SK-N-SH treated with all-trans-retinoic acid at 6 μM for 48 hours (cell line): ENCODE results near the gene TGFBRAP1.

ENCODE experiments used
- ATAC-seq: fragments of 200-7000 bp; cut with Tn5 transposase; 3 replicates; pipeline ENCODE4 v1.9.1; 2020; ENCODE audit warnings: mild to moderate bottlenecking, moderate library complexity
- ARNTL ChIP-seq: fragments of 450-650 bp; formaldehyde crosslinking; IDR thresholded peaks from 2 replicates; pipeline ENCODE4 v1.5.0; 2020; ENCODE audit warnings: low read depth, mild to moderate bottlenecking, moderate library complexity, borderline replicate concordance
- BACH2 ChIP-seq: fragments of 250-450 bp; sonication (Bioruptor Pico); IDR thresholded peaks from 2 replicates; pipeline ENCODE4 v1.9.0; 2021; ENCODE audit warnings: mild to moderate bottlenecking, borderline replicate concordance
- CREB5 ChIP-seq: fragments of 250-450 bp; sonication (Bioruptor Pico); IDR thresholded peaks from 2 replicates; pipeline ENCODE4 v1.5.1; 2020; ENCODE audit warnings: low read depth, mild to moderate bottlenecking, moderate library complexity
- CSDC2 ChIP-seq: fragments of 250-450 bp; sonication (Bioruptor Pico); IDR thresholded peaks from 2 replicates; pipeline ENCODE4 v1.5.0; 2020; ENCODE audit warnings: mild to moderate bottlenecking, moderate library complexity
- CSRNP3 ChIP-seq: fragments of 250-450 bp; sonication (Bioruptor Pico); IDR thresholded peaks from 2 replicates; pipeline ENCODE4 v1.5.1; 2021; ENCODE audit warnings: mild to moderate bottlenecking, moderate library complexity
- ESRRG ChIP-seq: fragments of 250-450 bp; sonication (Bioruptor Pico); IDR thresholded peaks from 2 replicates; pipeline ENCODE4 v1.6.1; 2021; ENCODE audit warnings: mild to moderate bottlenecking
- GLIS3 ChIP-seq: fragments of 250-450 bp; sonication (Bioruptor Pico); IDR thresholded peaks from 2 replicates; pipeline ENCODE4 v1.5.0; 2020; ENCODE audit warnings: mild to moderate bottlenecking, moderate library complexity
- OSR1 ChIP-seq: fragments of 250-450 bp; sonication (Bioruptor Pico); IDR thresholded peaks from 2 replicates; pipeline ENCODE4 v1.8.0; 2022; ENCODE audit warnings: moderate library complexity, mild to moderate bottlenecking, inconsistent platforms
- PATZ1 ChIP-seq: fragments of 250-450 bp; sonication (Bioruptor Pico); IDR thresholded peaks from 2 replicates; pipeline ENCODE4 v1.8.0; 2020; ENCODE audit warnings: mild to moderate bottlenecking, moderate library complexity, borderline replicate concordance
- POU6F1 ChIP-seq: fragments of 250-450 bp; sonication (Bioruptor Pico); IDR thresholded peaks from 2 replicates; pipeline ENCODE4 v1.8.0; 2021; ENCODE audit warnings: low read depth, mild to moderate bottlenecking, moderate library complexity, borderline replicate concordance
- PPARA ChIP-seq: fragments of 250-450 bp; sonication (Bioruptor Pico); IDR thresholded peaks from 2 replicates; pipeline ENCODE4 v1.5.0; 2020; ENCODE audit warnings: mild to moderate bottlenecking, borderline replicate concordance
- RARB ChIP-seq: fragments of 250-450 bp; sonication (Bioruptor Pico); IDR thresholded peaks from 2 replicates; pipeline ENCODE4 v1.8.0; 2021; ENCODE audit warnings: mild to moderate bottlenecking, moderate library complexity
- SNAI2 ChIP-seq: fragments of 250-450 bp; sonication (Bioruptor Pico); IDR thresholded peaks from 2 replicates; pipeline ENCODE4 v1.5.0; 2020; ENCODE audit warnings: mild to moderate bottlenecking, moderate library complexity
- TCF4 ChIP-seq: fragments of 250-450 bp; sonication (Bioruptor Pico); IDR thresholded peaks from 2 replicates; pipeline ENCODE4 v1.8.0; 2021; ENCODE audit warnings: mild to moderate bottlenecking, moderate library complexity, borderline replicate concordance
- TSHZ2 ChIP-seq: fragments of 250-450 bp; sonication (Bioruptor Pico); IDR thresholded peaks from 2 replicates; pipeline ENCODE4 v1.5.0; 2020; ENCODE audit warnings: mild to moderate bottlenecking, moderate library complexity
- ZC3H10 ChIP-seq: fragments of 250-450 bp; sonication (Bioruptor Pico); IDR thresholded peaks from 2 replicates; pipeline ENCODE4 v1.5.1; 2021; ENCODE audit warnings: mild to moderate bottlenecking, moderate library complexity
- ZFP3 ChIP-seq: fragments of 250-450 bp; sonication (Bioruptor Pico); IDR thresholded peaks from 2 replicates; pipeline ENCODE4 v1.5.0; 2020; ENCODE audit warnings: mild to moderate bottlenecking, moderate library complexity
- ZFP30 ChIP-seq: fragments of 450-650 bp; formaldehyde crosslinking; IDR thresholded peaks from 2 replicates; pipeline ENCODE4 v1.5.0; 2022; ENCODE audit warnings: mild to moderate bottlenecking, moderate library complexity
- ZNF565 ChIP-seq: fragments of 450-650 bp; formaldehyde crosslinking; conservative IDR thresholded peaks from 2 replicates; pipeline ENCODE4 v1.5.0; 2020; ENCODE audit warnings: low read depth, mild to moderate bottlenecking, moderate library complexity
- ZNF70 ChIP-seq: fragments of 450-650 bp; formaldehyde crosslinking; IDR thresholded peaks from 2 replicates; pipeline ENCODE4 v1.5.0; 2020; ENCODE audit warnings: mild to moderate bottlenecking, moderate library complexity
- ZNF8 ChIP-seq: fragments of 450-650 bp; formaldehyde crosslinking; IDR thresholded peaks from 2 replicates; pipeline ENCODE4 v1.5.0; 2020; ENCODE audit warnings: mild to moderate bottlenecking, moderate library complexity

The TGFBRAP1 gene

GRCh38 chr2:105338020-105338385 lies 8.5 kb upstream of the TGFBRAP1 start:
- ATAC-seq: peak; percentile 49
- TF ChIP-seq ZNF565 (CRISPR knock-in tag) (no peak), POU6F1 (CRISPR knock-in tag) (no peak), ZNF70 (no peak), ZNF8 (no peak), ZFP30 (CRISPR knock-in tag) (no peak), SNAI2 (CRISPR knock-in tag) (no peak), PPARA (CRISPR knock-in tag) (no peak), CSRNP3 (no peak), ZFP3 (CRISPR knock-in tag) (no peak), OSR1 (CRISPR knock-in tag) (no peak), ZC3H10 (CRISPR knock-in tag) (no peak), RARB (CRISPR knock-in tag) (no peak), GLIS3 (CRISPR knock-in tag) (no peak), CREB5 (CRISPR knock-in tag) (no peak), PATZ1 (CRISPR knock-in tag) (no peak), ESRRG (CRISPR knock-in tag) (no peak), BACH2 (CRISPR knock-in tag) (no peak), ARNTL (CRISPR knock-in tag) (no peak), TCF4 (CRISPR knock-in tag) (no peak)

GRCh38 chr2:105337122-105338019 lies 7.8 kb upstream of the TGFBRAP1 start, which contains the start of gene C2orf49:
Gene C2orf49 (plus strand): TSS chr2:105337540. CDS start chr2:105337588, 48 bp downstream.
- TF ChIP-seq OSR1 (CRISPR knock-in tag): no peak
- TF ChIP-seq TSHZ2 (CRISPR knock-in tag): peak; percentile 11; the same call in 1 of the 2 replicates
- peak; percentile 93 for ATAC-seq

GRCh38 chr2:105336786-105337121 lies 7.2 kb upstream of the TGFBRAP1 start:
- ATAC-seq: no peak
- TF ChIP-seq ZFP3 (CRISPR knock-in tag): no peak
- no peak for TF ChIP-seq OSR1 (CRISPR knock-in tag)
- TF ChIP-seq ARNTL (CRISPR knock-in tag): 0 out of 2 replicates have a peak, but pooled peaks have one; percentile 40
- TF ChIP-seq CSDC2 (CRISPR knock-in tag): no peak
- TF ChIP-seq ZNF565 (CRISPR knock-in tag): 0 out of 2 replicates have a peak, but pooled peaks have one; percentile 57
- no peak for TF ChIP-seq ZNF70
- no peak for TF ChIP-seq RARB (CRISPR knock-in tag)
